SK-N-SH treated with all-trans-retinoic acid at 6 μM for 48 hours (cell line): Measurements from ENCODE around the gene MUC22.

ENCODE experiments used
- ATAC-seq: fragments of 200-7000 bp; cut with Tn5 transposase; 3 replicates; pipeline ENCODE4 v1.9.1; 2020; ENCODE audit warnings: mild to moderate bottlenecking, moderate library complexity
- ARNTL ChIP-seq: fragments of 450-650 bp; formaldehyde crosslinking; IDR thresholded peaks from 2 replicates; pipeline ENCODE4 v1.5.0; 2020; ENCODE audit warnings: low read depth, mild to moderate bottlenecking, moderate library complexity, borderline replicate concordance
- BACH2 ChIP-seq: fragments of 250-450 bp; sonication (Bioruptor Pico); IDR thresholded peaks from 2 replicates; pipeline ENCODE4 v1.9.0; 2021; ENCODE audit warnings: mild to moderate bottlenecking, borderline replicate concordance
- CREB5 ChIP-seq: fragments of 250-450 bp; sonication (Bioruptor Pico); IDR thresholded peaks from 2 replicates; pipeline ENCODE4 v1.5.1; 2020; ENCODE audit warnings: low read depth, mild to moderate bottlenecking, moderate library complexity
- CSDC2 ChIP-seq: fragments of 250-450 bp; sonication (Bioruptor Pico); IDR thresholded peaks from 2 replicates; pipeline ENCODE4 v1.5.0; 2020; ENCODE audit warnings: mild to moderate bottlenecking, moderate library complexity
- CSRNP3 ChIP-seq: fragments of 250-450 bp; sonication (Bioruptor Pico); IDR thresholded peaks from 2 replicates; pipeline ENCODE4 v1.5.1; 2021; ENCODE audit warnings: mild to moderate bottlenecking, moderate library complexity
- ESRRG ChIP-seq: fragments of 250-450 bp; sonication (Bioruptor Pico); IDR thresholded peaks from 2 replicates; pipeline ENCODE4 v1.6.1; 2021; ENCODE audit warnings: mild to moderate bottlenecking
- GLIS3 ChIP-seq: fragments of 250-450 bp; sonication (Bioruptor Pico); IDR thresholded peaks from 2 replicates; pipeline ENCODE4 v1.5.0; 2020; ENCODE audit warnings: mild to moderate bottlenecking, moderate library complexity
- ISL1 ChIP-seq: fragments of 250-450 bp; sonication (Bioruptor Pico); IDR thresholded peaks from 2 replicates; pipeline ENCODE4 v2.1.2; 2022; ENCODE audit warnings: mild to moderate bottlenecking, moderate library complexity
- OSR1 ChIP-seq: fragments of 250-450 bp; sonication (Bioruptor Pico); IDR thresholded peaks from 2 replicates; pipeline ENCODE4 v1.8.0; 2022; ENCODE audit warnings: moderate library complexity, mild to moderate bottlenecking, inconsistent platforms
- PPARA ChIP-seq: fragments of 250-450 bp; sonication (Bioruptor Pico); IDR thresholded peaks from 2 replicates; pipeline ENCODE4 v1.5.0; 2020; ENCODE audit warnings: mild to moderate bottlenecking, borderline replicate concordance
- RARB ChIP-seq: fragments of 250-450 bp; sonication (Bioruptor Pico); IDR thresholded peaks from 2 replicates; pipeline ENCODE4 v1.8.0; 2021; ENCODE audit warnings: mild to moderate bottlenecking, moderate library complexity
- SNAI2 ChIP-seq: fragments of 250-450 bp; sonication (Bioruptor Pico); IDR thresholded peaks from 2 replicates; pipeline ENCODE4 v1.5.0; 2020; ENCODE audit warnings: mild to moderate bottlenecking, moderate library complexity
- TCF4 ChIP-seq: fragments of 250-450 bp; sonication (Bioruptor Pico); IDR thresholded peaks from 2 replicates; pipeline ENCODE4 v1.8.0; 2021; ENCODE audit warnings: mild to moderate bottlenecking, moderate library complexity, borderline replicate concordance
- TOX ChIP-seq: fragments of 250-450 bp; sonication (Bioruptor Pico); IDR thresholded peaks from 2 replicates; pipeline ENCODE4 v1.8.0; 2021; ENCODE audit warnings: mild to moderate bottlenecking, moderate library complexity, borderline replicate concordance
- TSHZ2 ChIP-seq: fragments of 250-450 bp; sonication (Bioruptor Pico); IDR thresholded peaks from 2 replicates; pipeline ENCODE4 v1.5.0; 2020; ENCODE audit warnings: mild to moderate bottlenecking, moderate library complexity
- ZC3H10 ChIP-seq: fragments of 250-450 bp; sonication (Bioruptor Pico); IDR thresholded peaks from 2 replicates; pipeline ENCODE4 v1.5.1; 2021; ENCODE audit warnings: mild to moderate bottlenecking, moderate library complexity
- ZFP3 ChIP-seq: fragments of 250-450 bp; sonication (Bioruptor Pico); IDR thresholded peaks from 2 replicates; pipeline ENCODE4 v1.5.0; 2020; ENCODE audit warnings: mild to moderate bottlenecking, moderate library complexity
- ZFP30 ChIP-seq: fragments of 450-650 bp; formaldehyde crosslinking; IDR thresholded peaks from 2 replicates; pipeline ENCODE4 v1.5.0; 2022; ENCODE audit warnings: mild to moderate bottlenecking, moderate library complexity
- ZNF565 ChIP-seq: fragments of 450-650 bp; formaldehyde crosslinking; conservative IDR thresholded peaks from 2 replicates; pipeline ENCODE4 v1.5.0; 2020; ENCODE audit warnings: low read depth, mild to moderate bottlenecking, moderate library complexity
- ZNF70 ChIP-seq: fragments of 450-650 bp; formaldehyde crosslinking; IDR thresholded peaks from 2 replicates; pipeline ENCODE4 v1.5.0; 2020; ENCODE audit warnings: mild to moderate bottlenecking, moderate library complexity
- ZNF8 ChIP-seq: fragments of 450-650 bp; formaldehyde crosslinking; IDR thresholded peaks from 2 replicates; pipeline ENCODE4 v1.5.0; 2020; ENCODE audit warnings: mild to moderate bottlenecking, moderate library complexity
- TF ChIP-seq, protein P1 (sequence below): fragments of 250-450 bp; sonication (Bioruptor Pico); IDR thresholded peaks from 2 replicates; pipeline ENCODE4 v1.8.0; 2021; ENCODE audit warnings: low read depth, mild to moderate bottlenecking, moderate library complexity, borderline replicate concordance
- TF ChIP-seq, protein P2 (sequence below): fragments of 250-450 bp; sonication (Bioruptor Pico); IDR thresholded peaks from 2 replicates; pipeline ENCODE4 v1.8.0; 2020; ENCODE audit warnings: mild to moderate bottlenecking, moderate library complexity, borderline replicate concordance

MUC22 gene

DNA sequence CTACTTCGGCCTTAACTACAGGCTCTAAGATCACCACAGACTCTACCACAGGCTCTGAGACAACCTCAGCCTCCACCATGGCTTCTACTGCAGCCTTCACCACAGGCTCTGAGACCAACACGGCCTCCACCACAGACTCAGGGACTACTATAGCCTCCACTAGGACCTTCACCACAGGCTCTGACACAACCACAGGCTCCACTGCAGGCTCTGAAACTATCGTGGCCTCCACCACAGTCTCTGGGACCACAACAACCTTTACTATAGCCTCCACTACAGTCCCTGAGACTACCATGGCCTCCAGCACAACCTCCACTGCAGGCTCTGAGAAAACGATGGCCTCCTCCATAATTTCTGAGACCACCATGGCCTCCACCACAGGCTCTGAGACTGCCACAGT is 15.3 kb downstream of the MUC22 start:
- no peak for ATAC-seq
- no peak for TF ChIP-seq TOX (CRISPR knock-in tag)
- TF ChIP-seq RARB, result no peak
- no peak for TF ChIP-seq ISL1
- no peak for TF ChIP-seq ESRRG (CRISPR knock-in tag)
- no peak for TF ChIP-seq BACH2 (CRISPR knock-in tag)
- no peak for TF ChIP-seq GLIS3
- TF ChIP-seq, protein P1, sequence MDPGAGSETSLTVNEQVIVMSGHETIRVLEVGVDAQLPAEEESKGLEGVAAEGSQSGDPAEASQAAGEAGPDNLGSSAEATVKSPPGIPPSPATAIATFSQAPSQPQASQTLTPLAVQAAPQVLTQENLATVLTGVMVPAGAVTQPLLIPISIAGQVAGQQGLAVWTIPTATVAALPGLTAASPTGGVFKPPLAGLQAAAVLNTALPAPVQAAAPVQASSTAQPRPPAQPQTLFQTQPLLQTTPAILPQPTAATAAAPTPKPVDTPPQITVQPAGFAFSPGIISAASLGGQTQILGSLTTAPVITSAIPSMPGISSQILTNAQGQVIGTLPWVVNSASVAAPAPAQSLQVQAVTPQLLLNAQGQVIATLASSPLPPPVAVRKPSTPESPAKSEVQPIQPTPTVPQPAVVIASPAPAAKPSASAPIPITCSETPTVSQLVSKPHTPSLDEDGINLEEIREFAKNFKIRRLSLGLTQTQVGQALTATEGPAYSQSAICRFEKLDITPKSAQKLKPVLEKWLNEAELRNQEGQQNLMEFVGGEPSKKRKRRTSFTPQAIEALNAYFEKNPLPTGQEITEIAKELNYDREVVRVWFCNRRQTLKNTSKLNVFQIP (CRISPR knock-in tag), result no peak
- no peak for TF ChIP-seq OSR1 (CRISPR knock-in tag)
- TF ChIP-seq CSRNP3 (CRISPR knock-in tag), result no peak
- TF ChIP-seq TSHZ2 (CRISPR knock-in tag), result no peak
- TF ChIP-seq TCF4 (CRISPR knock-in tag), result no peak
- TF ChIP-seq PPARA (CRISPR knock-in tag), result no peak
- TF ChIP-seq ZFP3 (CRISPR knock-in tag), result no peak
- TF ChIP-seq CREB5 (CRISPR knock-in tag), result no peak
- TF ChIP-seq ZNF565 (CRISPR knock-in tag), result no peak
- TF ChIP-seq ZNF70 (CRISPR knock-in tag), result no peak
- no peak for TF ChIP-seq CSDC2
- TF ChIP-seq SNAI2 (CRISPR knock-in tag), result no peak
- TF ChIP-seq ZFP30 (CRISPR knock-in tag), result no peak
- TF ChIP-seq ARNTL (CRISPR knock-in tag), result no peak
- TF ChIP-seq, all 23 proteins: peak for 0

DNA sequence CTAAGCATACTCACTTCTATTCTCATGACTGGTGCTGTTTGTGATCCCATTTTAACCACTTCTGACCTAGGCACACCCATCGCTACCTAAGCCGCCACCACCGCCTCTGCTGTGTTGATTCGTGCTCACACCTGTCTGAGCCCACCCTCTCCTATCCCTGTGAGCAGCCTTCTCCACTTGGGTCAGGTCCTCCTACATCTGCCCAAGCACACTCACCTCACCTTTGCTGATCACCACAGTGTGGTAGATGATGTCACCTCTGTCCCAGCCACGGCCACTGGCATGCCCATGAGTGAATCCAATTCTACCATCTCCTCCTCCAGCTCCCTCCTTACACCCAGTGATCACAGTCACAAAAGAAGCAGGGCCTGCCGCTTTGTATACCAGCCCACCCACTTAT is 20.8 kb downstream of the MUC22 start:
- no peak for TF ChIP-seq OSR1 (CRISPR knock-in tag)
- TF ChIP-seq GLIS3, result no peak
- TF ChIP-seq TCF4 (CRISPR knock-in tag), result no peak
- TF ChIP-seq BACH2 (CRISPR knock-in tag), result no peak
- no peak for TF ChIP-seq SNAI2 (CRISPR knock-in tag)
- no peak for TF ChIP-seq ZNF70 (CRISPR knock-in tag)
- TF ChIP-seq ARNTL (CRISPR knock-in tag), result no peak
- no peak for ATAC-seq

DNA sequence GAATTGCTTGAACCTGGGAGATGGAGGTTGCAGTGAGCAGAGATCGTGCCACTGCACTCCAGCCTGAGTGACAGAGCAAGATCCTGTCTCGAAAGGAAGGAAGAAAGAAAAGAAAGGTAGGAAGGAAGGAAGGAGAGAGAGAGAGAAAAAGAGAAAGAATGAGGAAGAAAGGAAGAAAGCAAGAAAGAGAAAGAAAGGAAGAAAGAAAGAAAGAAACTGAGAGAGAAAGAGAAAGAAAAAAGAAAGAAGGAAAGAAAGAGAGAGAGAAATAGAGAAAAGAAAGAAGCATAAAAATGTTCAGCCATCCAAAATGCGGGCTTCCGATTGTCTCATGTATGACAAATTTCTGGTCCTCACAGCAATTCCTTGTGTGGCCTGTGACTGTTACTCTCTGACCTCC is 22.8 kb downstream of the MUC22 start:
- TF ChIP-seq ZNF70 (CRISPR knock-in tag) (no peak), CREB5 (CRISPR knock-in tag) (no peak), TCF4 (CRISPR knock-in tag) (no peak), ZC3H10 (CRISPR knock-in tag) (no peak), BACH2 (CRISPR knock-in tag) (no peak), OSR1 (CRISPR knock-in tag) (no peak), RARB (no peak), ZNF8 (CRISPR knock-in tag) (no peak), SNAI2 (CRISPR knock-in tag) (no peak), ISL1 (no peak)
- TF ChIP-seq, protein P1 (CRISPR knock-in tag), result no peak
- TF ChIP-seq, protein P2, sequence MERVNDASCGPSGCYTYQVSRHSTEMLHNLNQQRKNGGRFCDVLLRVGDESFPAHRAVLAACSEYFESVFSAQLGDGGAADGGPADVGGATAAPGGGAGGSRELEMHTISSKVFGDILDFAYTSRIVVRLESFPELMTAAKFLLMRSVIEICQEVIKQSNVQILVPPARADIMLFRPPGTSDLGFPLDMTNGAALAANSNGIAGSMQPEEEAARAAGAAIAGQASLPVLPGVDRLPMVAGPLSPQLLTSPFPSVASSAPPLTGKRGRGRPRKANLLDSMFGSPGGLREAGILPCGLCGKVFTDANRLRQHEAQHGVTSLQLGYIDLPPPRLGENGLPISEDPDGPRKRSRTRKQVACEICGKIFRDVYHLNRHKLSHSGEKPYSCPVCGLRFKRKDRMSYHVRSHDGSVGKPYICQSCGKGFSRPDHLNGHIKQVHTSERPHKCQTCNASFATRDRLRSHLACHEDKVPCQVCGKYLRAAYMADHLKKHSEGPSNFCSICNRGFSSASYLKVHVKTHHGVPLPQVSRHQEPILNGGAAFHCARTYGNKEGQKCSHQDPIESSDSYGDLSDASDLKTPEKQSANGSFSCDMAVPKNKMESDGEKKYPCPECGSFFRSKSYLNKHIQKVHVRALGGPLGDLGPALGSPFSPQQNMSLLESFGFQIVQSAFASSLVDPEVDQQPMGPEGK (CRISPR knock-in tag), result no peak
- TF ChIP-seq, all 23 proteins: peak for 0
- ATAC-seq, result no peak
